ENCODE results near the gene CD1B. TPM values are rescaled to one million over a fixed set of nuclear protein-coding genes. Genes with fewer than 3 reads are reported as not detected.

CD1B gene
- total and polyA plus RNA-seq, 7 donors, result 0.12 TPM; not detected in 6

- no peak for TF ChIP-seq POLR2A (IDR thresholded peaks at IDR 0.05)
- TF ChIP-seq CTCF (IDR thresholded peaks at IDR 0.05), result no peak
- TF ChIP-seq POLR2AphosphoS5 (IDR thresholded peaks at IDR 0.05), result no peak
- no peak for TF ChIP-seq EP300 (IDR thresholded peaks at IDR 0.05)
- Histone ChIP-seq H3K4me1 (no peaks in the 10 kb centered on the region), H3K27ac (no peak overlapping the region), H3K27me3 (no peaks in the 10 kb centered on the region), H3K4me3 (no peak overlapping the region), H3K9me3 (no peaks in the 10 kb centered on the region), H3K36me3 (no peaks in the 10 kb centered on the region)
- WGBS, 2 donors, result 83 to 85% methylated on average over 3 of the region's 3 CpGs
- DNase-seq, result no peak
- intact Hi-C loops (cut with DNase I), result no loop called here
Observed at GRCh38 chr1:158328426-158328825, 2.9 kb downstream of the CD1B start.

- DNase-seq, result no peak
- intact Hi-C loops (cut with DNase I), result no loop called here
- H3K27ac ChIP-seq, result no peak overlapping the region
- no peaks in the 10 kb centered on the region for H3K4me1 ChIP-seq
- H3K4me3 ChIP-seq, result no peak overlapping the region
- no peaks in the 10 kb centered on the region for H3K9me3 ChIP-seq
- TF ChIP-seq EP300 (IDR thresholded peaks at IDR 0.05) (no peak), POLR2AphosphoS5 (IDR thresholded peaks at IDR 0.05) (no peak), CTCF (IDR thresholded peaks at IDR 0.05) (no peak), POLR2A (IDR thresholded peaks at IDR 0.05) (no peak)
- no peaks in the 10 kb centered on the region for H3K27me3 ChIP-seq
- H3K36me3 ChIP-seq, result no peaks in the 10 kb centered on the region
Observed at GRCh38 chr1:158327481-158327880, 3.9 kb downstream of the CD1B start.

GRCh38 chr1:158324395-158324794 lies 6.9 kb downstream of the CD1B start:
- Histone ChIP-seq H3K27ac (no peak overlapping the region), H3K4me3 (no peak overlapping the region), H3K27me3 (no peaks in the 10 kb centered on the region), H3K4me1 (no peaks in the 10 kb centered on the region), H3K9me3 (no peaks in the 10 kb centered on the region), H3K36me3 (no peaks in the 10 kb centered on the region)
- intact Hi-C loops (cut with DNase I), result no loop called here
- 78 to 85% methylated on average over 4 of the region's 4 CpGs for WGBS, 2 donors
- TF ChIP-seq POLR2A (IDR thresholded peaks at IDR 0.05) (no peak), CTCF (IDR thresholded peaks at IDR 0.05) (no peak), POLR2AphosphoS5 (IDR thresholded peaks at IDR 0.05) (no peak)
- no peak for DNase-seq

- no peak for DNase-seq
- Histone ChIP-seq H3K27ac (no peak overlapping the region), H3K4me3 (no peak overlapping the region), H3K9me3 (no peaks in the 10 kb centered on the region), H3K36me3 (no peaks in the 10 kb centered on the region), H3K4me1 (no peaks in the 10 kb centered on the region), H3K27me3 (no peaks in the 10 kb centered on the region)
- intact Hi-C loops (cut with DNase I), result no loop called here
- TF ChIP-seq POLR2AphosphoS5 (IDR thresholded peaks at IDR 0.05), result no peak
- TF ChIP-seq CTCF (IDR thresholded peaks at IDR 0.05), result no peak
- no peak for TF ChIP-seq EP300 (IDR thresholded peaks at IDR 0.05)
- no peak for TF ChIP-seq POLR2A (IDR thresholded peaks at IDR 0.05)
- 65 to 90% methylated on average over 1 of the region's 1 CpG for WGBS, 2 donors
Observed at GRCh38 chr1:158323866-158324265, 7.5 kb downstream of the CD1B start.

- no peaks in the 10 kb centered on the region for H3K36me3 ChIP-seq
- DNase-seq, result no peak
- 71 to 81% methylated on average over 2 of the region's 2 CpGs for WGBS, 2 donors
- H3K4me3 ChIP-seq, result no peak overlapping the region
- H3K9me3 ChIP-seq, result peaks cover 0 to 3% (median 1%) of the 10 kb centered on the region in 4 donors
- TF ChIP-seq POLR2AphosphoS5 (IDR thresholded peaks at IDR 0.05), result no peak
- TF ChIP-seq CTCF (IDR thresholded peaks at IDR 0.05), result no peak
- no peak for TF ChIP-seq EP300 (IDR thresholded peaks at IDR 0.05)
- TF ChIP-seq POLR2A (IDR thresholded peaks at IDR 0.05), result no peak
- no peak overlapping the region for H3K27ac ChIP-seq
- H3K27me3 ChIP-seq, result no peaks in the 10 kb centered on the region
- intact Hi-C loops (cut with DNase I), result no loop called here
- H3K4me1 ChIP-seq, result no peaks in the 10 kb centered on the region
Observed at GRCh38 chr1:158311066-158311465, 20.3 kb downstream of the CD1B start.

Measured in sigmoid colon (tissue), 7 donors.